Suprapubic skin (tissue), 4 donors: Measurements from ENCODE around the gene ASS1. TPM values are rescaled to one million over a fixed set of nuclear protein-coding genes. Genes with fewer than 3 reads are reported as not detected.

Experiments used
- DNase-seq, 2 donors: peaks; one replicate each; pipeline ENCODE4 v3.0.0-alpha.2; 2019; ENCODE audit warnings: low spot score in 2 of 2
- H3K27ac ChIP-seq: fragments of 200-600 bp; sonication (generic); one replicate; pipeline ENCODE4 v1.5.1; 2019
- H3K27me3 ChIP-seq: fragments of 200-600 bp; sonication (generic); one replicate; pipeline ENCODE4 v1.5.1; 2019
- H3K36me3 ChIP-seq: fragments of 200-600 bp; sonication (generic); one replicate; pipeline ENCODE4 v1.5.1; 2019
- H3K4me1 ChIP-seq: fragments of 200-600 bp; sonication (generic); one replicate; pipeline ENCODE4 v1.5.1; 2019
- H3K4me3 ChIP-seq: fragments of 200-600 bp; sonication (generic); one replicate; pipeline ENCODE4 v1.5.1; 2019; ENCODE audit warnings: mild to moderate bottlenecking
- H3K9me3 ChIP-seq: fragments of 200-600 bp; sonication (generic); one replicate; pipeline ENCODE4 v1.5.1; 2019
- CTCF ChIP-seq, 2 donors: fragments of 200-600 bp in 1 of 2; fragments of 450-650 bp in 1 of 2; sonication (generic) in 1 of 2; IDR thresholded peaks; one replicate each; pipeline ENCODE4 v1.5.1; 2016 to 2019; ENCODE audit warnings: antibody characterized with exemption in 2 of 2, mild to moderate bottlenecking in 1 of 2, moderate library complexity in 1 of 2
- EP300 ChIP-seq: sonication (generic); formaldehyde crosslinking; IDR thresholded peaks from one replicate; pipeline ENCODE4 v1.6.1; 2017; ENCODE audit warnings: antibody characterized with exemption
- POLR2A ChIP-seq, 2 donors: fragments of 450-650 bp; IDR thresholded peaks; one replicate each; pipeline ENCODE4 v1.6.1; 2017; ENCODE audit warnings: antibody characterized with exemption in 2 of 2, mild to moderate bottlenecking in 2 of 2, moderate library complexity in 2 of 2
- POLR2AphosphoS5 ChIP-seq, 3 donors: sonication (generic); formaldehyde crosslinking; IDR thresholded peaks; one replicate each; pipeline ENCODE4 v1.6.1; 2017; ENCODE audit warnings: antibody characterized with exemption in 3 of 3
- WGBS: methylation state at CpG from one replicate; pipeline ENCODE4 v1.1.5; 2018; 5-methylcytosine and 5-hydroxymethylcytosine counted together
- total RNA-seq, 4 donors: library from RNA; depleted of rRNA; stranded (reverse); fragments of >200 nt; gene quantifications; one replicate each; pipeline ENCODE4 v1.1.0, GENCODE V29; 2016

ASS1 gene
- total RNA-seq, 4 donors from 2014 or later, result 107 to 225 (median 163) TPM

GRCh38 chr9:130438382-130438981 lies 6.3 kb upstream of the ASS1 start:
- H3K4me1 ChIP-seq, result peaks cover 4% of the 10 kb centered on the region
- WGBS, result 80% methylated on average over 5 of the region's 6 CpGs
- H3K27ac ChIP-seq, result no peak overlapping the region
- H3K36me3 ChIP-seq, result no peaks in the 10 kb centered on the region
- TF ChIP-seq POLR2A (IDR thresholded peaks at IDR 0.05), result no peak
- TF ChIP-seq POLR2AphosphoS5 (IDR thresholded peaks at IDR 0.05), result no peak
- TF ChIP-seq EP300, result no peak
- no peak for TF ChIP-seq CTCF (IDR thresholded peaks at IDR 0.05)
- H3K9me3 ChIP-seq, result peaks cover 13% of the 10 kb centered on the region
- DNase-seq, result no peak
- peaks cover 15% of the 10 kb centered on the region for H3K27me3 ChIP-seq
- no peak overlapping the region for H3K4me3 ChIP-seq

- peaks cover 13% of the 10 kb centered on the region for H3K9me3 ChIP-seq
- TF ChIP-seq POLR2AphosphoS5 (IDR thresholded peaks at IDR 0.05), result no peak
- TF ChIP-seq EP300, result no peak
- TF ChIP-seq CTCF (IDR thresholded peaks at IDR 0.05), result no peak
- no peak for TF ChIP-seq POLR2A (IDR thresholded peaks at IDR 0.05)
- H3K36me3 ChIP-seq, result no peaks in the 10 kb centered on the region
- peaks cover 20% of the 10 kb centered on the region for H3K4me1 ChIP-seq
- peaks cover 10% of the 10 kb centered on the region for H3K27me3 ChIP-seq
- no peak overlapping the region for H3K27ac ChIP-seq
- no peak for DNase-seq
- WGBS, result 97% methylated on average over 1 of the region's 1 CpG
- no peak overlapping the region for H3K4me3 ChIP-seq
Measured at GRCh38 chr9:130441031-130441430, 3.7 kb upstream of the ASS1 start.

GRCh38 chr9:130442746-130443455 lies 1.9 kb upstream of the ASS1 start:
- Histone ChIP-seq H3K9me3 (peaks cover 13% of the 10 kb centered on the region), H3K27me3 (peaks cover 5% of the 10 kb centered on the region), H3K4me3 (no peak overlapping the region), H3K36me3 (no peaks in the 10 kb centered on the region), H3K4me1 (peaks cover 38% of the 10 kb centered on the region), H3K27ac (no peak overlapping the region)
- TF ChIP-seq POLR2AphosphoS5 (IDR thresholded peaks at IDR 0.05) (no peak), CTCF (IDR thresholded peaks at IDR 0.05) (no peak), EP300 (no peak), POLR2A (IDR thresholded peaks at IDR 0.05) (no peak)
- WGBS, result 88% methylated on average over 6 of the region's 9 CpGs
- no peak for DNase-seq

GRCh38 chr9:130443456-130443801 lies 1.3 kb upstream of the ASS1 start:
- Histone ChIP-seq H3K4me1 (peaks cover 44% of the 10 kb centered on the region), H3K4me3 (no peak overlapping the region), H3K27me3 (peaks cover 5% of the 10 kb centered on the region), H3K36me3 (no peaks in the 10 kb centered on the region), H3K9me3 (peaks cover 13% of the 10 kb centered on the region), H3K27ac (no peak overlapping the region)
- no peak for TF ChIP-seq POLR2A (IDR thresholded peaks at IDR 0.05)
- TF ChIP-seq EP300, result no peak
- TF ChIP-seq POLR2AphosphoS5 (IDR thresholded peaks at IDR 0.05), result no peak
- no peak for TF ChIP-seq CTCF (IDR thresholded peaks at IDR 0.05)
- DNase-seq, result no peak
- 85% methylated on average over 6 of the region's 6 CpGs for WGBS

GRCh38 chr9:130443840-130444492 lies 795 bp upstream of the ASS1 start:
- TF ChIP-seq POLR2A (IDR thresholded peaks at IDR 0.05), result no peak
- no peak for TF ChIP-seq EP300
- no peak for TF ChIP-seq POLR2AphosphoS5 (IDR thresholded peaks at IDR 0.05)
- TF ChIP-seq CTCF (IDR thresholded peaks at IDR 0.05), result no peak
- Histone ChIP-seq H3K4me1 (peaks cover 44% of the 10 kb centered on the region), H3K4me3 (peak overlapping the region; percentile 65), H3K36me3 (no peaks in the 10 kb centered on the region), H3K27ac (peak overlapping the region; percentile 79), H3K9me3 (peaks cover 13% of the 10 kb centered on the region), H3K27me3 (peaks cover 5% of the 10 kb centered on the region)
- 65% methylated on average over 12 of the region's 14 CpGs for WGBS
- DNase-seq, result no peak
